Measurements from ENCODE around the gene C14orf39.

C14orf39 gene, protein sequence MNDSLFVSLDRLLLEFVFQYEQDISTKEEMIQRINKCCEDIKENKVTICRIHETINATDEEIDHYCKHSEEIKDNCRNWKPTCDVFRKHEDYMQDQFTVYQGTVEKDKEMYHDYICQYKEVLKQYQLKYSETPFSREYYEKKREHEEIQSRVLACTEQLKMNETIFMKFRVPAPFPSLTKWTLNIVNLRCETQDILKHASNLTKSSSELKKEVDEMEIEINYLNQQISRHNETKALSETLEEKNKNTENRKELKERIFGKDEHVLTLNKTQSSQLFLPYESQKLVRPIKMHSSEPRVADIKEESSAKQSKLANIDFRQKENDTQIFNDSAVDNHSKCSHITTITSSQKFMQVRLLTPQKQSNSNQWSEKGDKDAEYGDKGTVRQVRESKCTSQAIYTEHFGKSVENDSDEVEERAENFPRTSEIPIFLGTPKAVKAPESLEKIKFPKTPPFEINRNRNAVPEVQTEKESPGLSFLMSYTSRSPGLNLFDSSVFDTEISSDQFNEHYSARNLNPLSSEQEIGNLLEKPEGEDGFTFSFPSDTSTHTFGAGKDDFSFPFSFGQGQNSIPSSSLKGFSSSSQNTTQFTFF

GRCh38 chr14:60485598-60486251 lies at the start of gene C14orf39:
TSS of gene C14orf39 (minus strand) at chr14:60486063. CDS start at chr14:60485078, 985 bp downstream.
- no peak for DNase-seq (ENCODE audit: low read depth)

- no peak for DNase-seq (ENCODE audit: low read depth)
Measured at GRCh38 chr14:60532442-60532841, 46.6 kb upstream of the C14orf39 start.

DNA sequence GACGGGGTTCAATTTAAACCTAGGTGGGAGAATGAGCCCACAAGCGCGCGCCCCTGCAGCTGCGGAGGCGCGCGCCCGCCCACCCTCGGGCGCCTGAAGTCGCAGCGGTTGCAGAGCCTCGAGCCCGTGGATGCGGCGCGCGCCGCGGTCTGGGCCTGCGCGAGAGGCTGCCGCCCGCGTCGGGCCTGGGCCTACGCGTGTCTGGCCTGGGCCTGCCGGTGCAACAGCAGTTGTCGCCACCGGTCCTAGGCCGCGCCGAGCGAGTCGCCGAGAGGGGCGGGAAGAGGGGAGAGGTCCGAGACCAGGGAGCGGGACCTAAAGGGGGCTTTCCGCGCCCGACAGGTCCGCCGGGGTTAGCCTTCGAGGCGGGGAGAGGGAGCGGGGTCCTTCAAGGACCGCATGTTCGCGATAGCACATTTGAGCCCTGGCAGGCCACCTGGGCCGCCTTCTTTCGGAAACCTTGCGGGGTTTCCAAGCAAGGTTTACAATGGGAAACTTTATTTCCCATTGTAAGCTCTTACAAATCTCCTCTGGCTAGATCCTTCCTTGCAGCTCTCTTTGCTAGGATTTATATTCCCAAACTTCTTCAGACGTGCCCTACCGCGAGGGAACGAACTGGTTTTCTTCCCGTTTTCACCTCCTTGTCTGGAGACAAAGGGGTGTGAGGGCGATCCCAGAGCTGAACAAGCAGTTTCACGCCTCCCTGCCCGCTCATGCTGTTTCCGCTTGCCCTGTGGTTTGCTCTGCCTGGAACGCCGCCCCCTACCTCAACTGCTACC lies 29.8 kb upstream of the C14orf39 start:
- DNase-seq (ENCODE audit: low read depth) = no peak

- no peak for DNase-seq (ENCODE audit: low read depth)
Measured at GRCh38 chr14:60514741-60515491, 29.1 kb upstream of the C14orf39 start.

DNA sequence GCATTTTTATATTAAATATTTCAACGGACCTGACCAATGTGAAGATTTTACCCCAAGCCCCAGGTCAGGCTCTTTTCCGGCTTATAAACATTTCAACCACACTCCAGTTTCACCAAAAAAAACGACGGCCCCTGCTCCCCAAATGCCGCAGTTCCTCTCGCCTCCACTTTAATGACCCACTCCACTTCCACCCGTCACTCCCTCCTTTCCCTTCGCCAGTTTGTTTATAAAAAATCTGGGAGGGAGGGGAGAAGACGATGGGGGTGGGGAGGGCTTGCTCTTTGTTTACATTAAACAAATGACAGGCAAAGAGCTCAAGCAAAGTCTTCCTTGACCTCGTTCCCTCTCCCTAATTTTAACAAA lies 28.5 kb upstream of the C14orf39 start:
- no peak for DNase-seq (ENCODE audit: low read depth)

GRCh38 chr14:60512973-60513571 lies 27.2 kb upstream of the C14orf39 start:
- no peak for DNase-seq (ENCODE audit: low read depth)

- no peak for DNase-seq (ENCODE audit: low read depth)
Measured at GRCh38 chr14:60512126-60512525, 26.3 kb upstream of the C14orf39 start.

- DNase-seq (ENCODE audit: low read depth) = no peak
Measured at GRCh38 chr14:60510951-60511599, 25.2 kb upstream of the C14orf39 start.

DNA sequence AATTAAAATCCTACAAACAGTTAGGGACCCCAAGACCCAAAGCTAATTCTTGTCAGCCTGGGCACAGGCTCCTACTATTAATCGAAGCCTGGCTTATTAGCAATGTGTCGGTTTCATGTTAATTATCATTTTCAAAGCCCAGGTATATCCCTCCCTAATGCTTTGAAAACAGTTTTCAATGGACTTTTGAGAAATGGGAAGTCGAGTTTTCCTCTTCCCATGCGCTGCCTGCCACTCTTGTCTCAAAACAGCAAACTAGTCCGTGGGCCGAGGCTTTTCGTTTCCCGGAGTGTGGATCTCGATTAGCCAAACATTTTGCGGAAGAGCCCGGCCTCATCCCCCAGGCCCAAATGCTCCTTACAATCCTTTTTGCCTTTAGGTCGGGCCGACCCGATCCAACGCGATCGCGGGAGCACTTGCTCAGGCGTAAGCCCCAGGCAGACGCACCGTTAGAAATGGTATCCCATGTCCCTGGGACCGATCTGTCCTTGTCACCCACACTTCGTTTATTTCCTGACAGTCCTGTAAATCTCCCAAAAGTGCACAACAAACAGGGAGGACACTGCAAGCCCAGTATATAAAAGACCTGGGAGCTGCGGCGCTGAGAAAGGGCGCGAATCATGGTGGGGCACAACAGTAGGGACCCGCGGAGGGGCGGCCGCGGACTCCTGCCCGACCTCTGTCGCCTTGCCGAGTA lies 24.5 kb upstream of the C14orf39 start:
- no peak for DNase-seq (ENCODE audit: low read depth)

DNA sequence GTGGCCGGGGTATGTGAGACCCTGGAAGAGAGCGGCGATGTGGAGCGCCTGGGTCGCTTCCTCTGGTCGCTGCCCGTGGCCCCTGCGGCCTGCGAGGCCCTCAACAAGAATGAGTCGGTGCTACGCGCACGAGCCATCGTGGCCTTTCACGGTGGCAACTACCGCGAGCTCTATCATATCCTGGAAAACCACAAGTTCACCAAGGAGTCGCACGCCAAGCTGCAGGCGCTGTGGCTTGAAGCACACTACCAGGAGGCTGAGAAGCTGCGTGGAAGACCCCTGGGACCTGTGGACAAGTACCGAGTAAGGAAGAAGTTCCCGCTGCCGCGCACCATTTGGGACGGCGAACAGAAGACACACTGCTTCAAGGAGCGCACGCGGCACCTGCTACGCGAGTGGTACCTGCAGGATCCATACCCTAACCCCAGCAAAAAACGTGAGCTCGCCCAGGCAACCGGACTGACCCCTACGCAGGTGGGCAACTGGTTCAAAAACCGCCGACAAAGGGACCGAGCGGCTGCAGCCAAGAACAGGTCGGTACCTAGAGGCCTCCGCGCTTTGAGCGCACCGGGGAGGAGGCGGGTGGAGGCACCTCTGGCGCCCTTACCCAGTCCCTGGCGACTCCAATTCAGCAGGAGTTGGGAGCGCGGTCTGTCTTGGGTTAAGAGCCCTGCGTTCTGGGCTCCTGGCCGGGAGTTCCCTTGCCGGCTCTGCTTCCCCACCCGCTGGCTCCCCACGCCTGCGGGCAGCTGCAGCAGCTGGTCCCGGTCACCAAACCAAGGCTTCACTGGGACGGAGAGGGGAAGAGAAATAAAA lies 23.8 kb upstream of the C14orf39 start:
- no peak for DNase-seq (ENCODE audit: low read depth)

- DNase-seq (ENCODE audit: low read depth) = no peak
Measured at GRCh38 chr14:60508707-60509437, 23.0 kb upstream of the C14orf39 start, which contains the start of gene SIX6. TSS of gene SIX6 (plus strand) at chr14:60509146. CDS start at chr14:60509399, 253 bp downstream.

- no peak for DNase-seq (ENCODE audit: low read depth)
Measured at GRCh38 chr14:60508363-60508706, 22.5 kb upstream of the C14orf39 start.

DNA sequence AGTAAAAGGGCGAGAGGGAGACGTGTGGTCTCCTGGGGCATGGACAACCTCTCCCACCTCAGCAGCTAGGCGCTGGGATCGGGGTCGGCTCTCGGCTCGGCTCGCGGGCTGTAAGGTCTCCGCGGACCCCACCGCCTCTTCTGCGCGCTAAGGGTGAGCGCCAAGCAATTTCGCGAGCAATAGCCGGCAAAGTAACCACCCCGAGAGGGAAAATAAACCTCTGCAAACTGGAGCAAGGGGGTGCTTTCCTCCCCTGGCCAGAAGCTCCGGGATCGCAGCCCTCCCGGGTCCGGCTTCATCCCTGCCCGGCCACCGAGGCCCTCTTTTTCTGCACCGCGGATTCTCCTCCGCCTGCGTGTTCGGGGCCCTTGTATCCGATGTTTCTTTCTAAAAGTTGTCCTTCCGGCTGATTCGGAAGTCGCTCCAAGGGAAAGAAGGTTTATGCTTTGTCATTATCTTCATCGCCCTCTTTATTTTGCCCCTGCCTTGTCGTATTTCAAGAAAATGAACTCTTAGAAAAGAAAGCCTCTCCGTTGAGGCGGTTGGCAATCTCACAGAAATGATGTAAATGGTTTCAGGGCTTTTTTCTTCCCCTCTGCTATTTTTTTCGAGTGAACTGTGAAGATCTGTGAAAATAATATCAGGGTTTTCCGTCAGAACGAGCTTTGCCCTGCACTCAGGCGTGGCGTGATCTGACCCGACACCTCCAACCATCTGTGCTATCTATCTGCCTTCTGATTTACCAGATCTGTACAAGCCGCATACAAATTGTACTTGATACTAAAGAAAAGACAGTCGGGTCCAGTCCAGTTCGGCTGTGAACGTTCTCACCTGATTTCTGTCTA lies 21.3 kb upstream of the C14orf39 start:
- DNase-seq (ENCODE audit: low read depth) = no peak

DNA sequence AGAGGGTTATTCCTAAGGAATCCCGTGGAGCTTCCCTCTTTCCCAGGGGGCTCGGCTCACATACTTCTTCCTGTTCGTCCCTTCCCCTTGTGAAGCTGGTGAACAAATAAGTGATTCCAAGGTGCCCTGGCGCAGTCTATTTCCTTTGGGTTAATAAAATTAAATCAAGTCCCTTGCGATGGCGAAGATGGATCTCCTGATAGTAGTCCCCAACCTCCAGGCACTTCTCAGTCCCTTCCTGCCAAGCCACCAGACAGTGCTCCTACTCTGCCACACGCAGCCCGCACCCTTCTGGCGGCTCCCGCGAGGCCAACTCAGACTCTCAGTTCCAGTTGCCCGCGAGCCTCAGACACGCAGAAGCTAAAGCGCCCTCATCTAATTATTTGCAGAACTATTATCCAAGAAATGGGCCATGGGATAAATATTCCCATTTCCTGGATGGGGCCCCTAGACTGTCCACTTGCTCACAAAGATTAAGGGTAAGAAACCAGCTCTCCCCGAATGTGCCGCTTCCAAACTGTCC lies 20.7 kb upstream of the C14orf39 start:
- no peak for DNase-seq (ENCODE audit: low read depth)

DNA sequence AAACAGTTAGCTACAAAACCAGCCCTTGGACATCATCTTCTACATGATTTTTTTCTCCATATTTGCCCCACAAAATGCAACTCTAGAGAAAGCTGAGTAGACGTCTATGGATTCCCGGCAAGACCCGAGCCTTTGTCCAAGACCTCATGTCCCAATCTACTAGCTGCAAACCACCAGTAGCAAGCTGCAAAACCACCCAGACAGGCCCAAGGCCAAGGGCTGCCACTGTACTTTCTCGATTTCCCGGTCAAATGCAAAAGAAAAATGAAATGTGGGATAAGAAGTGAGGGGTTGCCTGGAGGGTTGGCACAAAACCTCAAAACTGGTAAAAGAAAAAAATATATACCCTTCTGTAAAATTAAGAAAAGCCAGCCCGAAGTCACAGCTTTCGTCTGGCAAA lies 20.1 kb upstream of the C14orf39 start:
- DNase-seq (ENCODE audit: low read depth) = no peak

GRCh38 chr14:60505448-60505847 lies 19.6 kb upstream of the C14orf39 start:
- no peak for DNase-seq (ENCODE audit: low read depth)

GRCh38 chr14:60502541-60502940 lies 16.7 kb upstream of the C14orf39 start:
- DNase-seq (ENCODE audit: low read depth) = no peak

Data from activated T-cell treated with anti-CD3 and anti-CD28 coated beads for 24 hours (primary cell).